Osteocyte (in vitro differentiated cells): ENCODE measurements around the gene CENPE. TPM values are rescaled to one million over a fixed set of nuclear protein-coding genes. Genes with fewer than 3 reads are reported as not detected.
A peak's percentile ranks its signal among the peaks of the same experiment; 100 is the strongest.

ENCODE experiments used
- DNase-seq: peaks from one replicate; pipeline ENCODE4 v3.0.0; 2021; ENCODE audit warnings: mixed read lengths; ENCODE audit not compliant: unreplicated experiment; ENCODE audit errors: extremely low spot score
- H3K27ac Mint-ChIP-seq: one replicate; pipeline ENCODE4 v1.8.0; 2021; ENCODE audit warnings: mild to moderate bottlenecking, mixed read lengths; ENCODE audit not compliant: unreplicated experiment
- H3K27me3 Mint-ChIP-seq: one replicate; pipeline ENCODE4 v1.8.0; 2021; ENCODE audit warnings: mixed read lengths; ENCODE audit not compliant: unreplicated experiment
- H3K36me3 Mint-ChIP-seq: one replicate; pipeline ENCODE4 v1.8.0; 2021; ENCODE audit warnings: mixed read lengths; ENCODE audit not compliant: unreplicated experiment
- H3K4me1 Mint-ChIP-seq: one replicate; pipeline ENCODE4 v1.8.0; 2021; ENCODE audit warnings: mixed read lengths; ENCODE audit not compliant: unreplicated experiment
- H3K4me3 Mint-ChIP-seq: one replicate; pipeline ENCODE4 v1.8.0; 2021; ENCODE audit warnings: mild to moderate bottlenecking, moderate library complexity, mixed read lengths; ENCODE audit not compliant: unreplicated experiment
- H3K9me3 Mint-ChIP-seq: one replicate; pipeline ENCODE4 v1.8.0; 2021; ENCODE audit warnings: mixed read lengths; ENCODE audit not compliant: unreplicated experiment
- CTCF ChIP-seq: fragments of 200-600 bp; sonication (generic); IDR thresholded peaks from 2 replicates; pipeline ENCODE4 v1.5.0; 2021; ENCODE audit warnings: antibody characterized with exemption, mild to moderate bottlenecking, moderate library complexity
- total RNA-seq: library from RNA; stranded (reverse); gene quantifications from 2 replicates; pipeline ENCODE4 v1.2.1, GENCODE V29; 2021

CENPE gene
- total RNA-seq, 1 donor from 2014 or later = 5.7 TPM

- H3K36me3 Mint-ChIP-seq = no peaks in the 10 kb centered on the region
- TF ChIP-seq CTCF = peak; percentile 51
- DNase-seq = no peak
- no peaks in the 10 kb centered on the region for H3K4me1 Mint-ChIP-seq
- no peaks in the 10 kb centered on the region for H3K9me3 Mint-ChIP-seq
- H3K27me3 Mint-ChIP-seq = peaks cover 44% of the 10 kb centered on the region
- no peak overlapping the region for H3K4me3 Mint-ChIP-seq
- H3K27ac Mint-ChIP-seq = no peak overlapping the region
Measured at GRCh38 chr4:103204111-103204510, 6.0 kb upstream of the CENPE start.

- Mint-ChIP-seq H3K4me3 (no peak overlapping the region), H3K9me3 (no peaks in the 10 kb centered on the region), H3K27me3 (peaks cover 31% of the 10 kb centered on the region), H3K36me3 (no peaks in the 10 kb centered on the region), H3K4me1 (peaks cover 9% of the 10 kb centered on the region), H3K27ac (no peak overlapping the region)
- no peak for DNase-seq
- no peak for TF ChIP-seq CTCF
Measured at GRCh38 chr4:103201724-103202123, 3.6 kb upstream of the CENPE start.

- Mint-ChIP-seq H3K27me3 (peaks cover 29% of the 10 kb centered on the region), H3K4me3 (no peak overlapping the region), H3K36me3 (no peaks in the 10 kb centered on the region), H3K4me1 (peaks cover 11% of the 10 kb centered on the region), H3K27ac (no peak overlapping the region), H3K9me3 (no peaks in the 10 kb centered on the region)
- DNase-seq = no peak
- TF ChIP-seq CTCF = no peak
Measured at GRCh38 chr4:103201253-103201652, 3.1 kb upstream of the CENPE start.

- H3K36me3 Mint-ChIP-seq = no peaks in the 10 kb centered on the region
- no peak for TF ChIP-seq CTCF
- no peak overlapping the region for H3K27ac Mint-ChIP-seq
- H3K4me1 Mint-ChIP-seq = peaks cover 24% of the 10 kb centered on the region
- DNase-seq = no peak
- H3K27me3 Mint-ChIP-seq = peaks cover 17% of the 10 kb centered on the region
- H3K4me3 Mint-ChIP-seq = peak overlapping the region; percentile 88
- no peaks in the 10 kb centered on the region for H3K9me3 Mint-ChIP-seq
Measured at GRCh38 chr4:103199009-103199408, 866 bp upstream of the CENPE start.

- H3K36me3 Mint-ChIP-seq = no peaks in the 10 kb centered on the region
- no peak for TF ChIP-seq CTCF
- H3K4me3 Mint-ChIP-seq = peak overlapping the region; percentile 88
- H3K9me3 Mint-ChIP-seq = no peaks in the 10 kb centered on the region
- no peak for DNase-seq
- H3K27ac Mint-ChIP-seq = peak overlapping the region; percentile 62
- H3K4me1 Mint-ChIP-seq = peaks cover 24% of the 10 kb centered on the region
- peaks cover 10% of the 10 kb centered on the region for H3K27me3 Mint-ChIP-seq
Measured at GRCh38 chr4:103197765-103198110, 405 bp downstream of the CENPE start.
